Measurements from ENCODE around the gene NIT1.

Gene NIT1

GRCh38 chr1:161159087-161159912 is 41.4 kb downstream of the NIT1 start, which contains the start of gene USP21:
TSS of gene USP21 (plus strand) at chr1:161159500. CDS start at chr1:161160641, 1,141 bp downstream.
- peak; percentile 94 for DNase-seq

- no peak for DNase-seq
Observed at GRCh38 chr1:161159913-161160243, 42.0 kb downstream of the NIT1 start.

DNA sequence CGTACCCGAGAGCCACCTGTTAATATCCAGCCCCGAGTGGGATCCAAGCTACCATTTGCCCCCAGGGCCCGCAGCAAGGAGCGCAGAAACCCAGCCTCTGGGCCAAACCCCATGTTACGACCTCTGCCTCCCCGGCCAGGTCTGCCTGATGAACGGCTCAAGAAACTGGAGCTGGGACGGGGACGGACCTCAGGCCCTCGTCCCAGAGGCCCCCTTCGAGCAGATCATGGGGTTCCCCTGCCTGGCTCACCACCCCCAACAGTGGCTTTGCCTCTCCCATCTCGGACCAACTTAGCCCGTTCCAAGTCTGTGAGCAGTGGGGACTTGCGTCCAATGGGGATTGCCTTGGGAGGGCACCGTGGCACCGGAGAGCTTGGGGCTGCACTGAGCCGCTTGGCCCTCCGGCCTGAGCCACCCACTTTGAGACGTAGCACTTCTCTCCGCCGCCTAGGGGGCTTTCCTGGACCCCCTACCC is 42.8 kb downstream of the NIT1 start:
- DNase-seq, result no peak

DNA sequence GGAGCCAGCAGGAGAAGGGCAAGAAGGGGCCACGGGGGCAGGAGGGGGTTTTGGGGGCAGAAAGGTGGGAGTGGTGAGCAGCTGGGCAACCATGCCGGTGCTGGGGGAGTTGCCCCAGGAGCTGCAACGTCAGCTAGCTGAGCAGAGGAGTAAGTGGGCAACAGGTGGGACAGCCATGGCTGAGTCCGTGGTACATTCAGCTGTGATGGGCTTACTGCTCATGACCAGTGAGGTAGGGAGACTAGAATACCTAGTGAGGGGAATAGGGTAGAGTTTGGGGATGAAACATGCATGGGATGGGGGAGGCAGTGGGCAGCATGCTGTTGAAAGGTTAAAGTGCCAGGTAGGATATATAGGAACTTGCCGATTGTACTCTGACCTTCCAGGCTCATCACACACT is 43.7 kb downstream of the NIT1 start:
- no peak for DNase-seq

GRCh38 chr1:161162052-161162451 is 44.1 kb downstream of the NIT1 start:
- DNase-seq, result no peak

- DNase-seq, result no peak
Observed at GRCh38 chr1:161162806-161163205, 44.9 kb downstream of the NIT1 start.

DNA sequence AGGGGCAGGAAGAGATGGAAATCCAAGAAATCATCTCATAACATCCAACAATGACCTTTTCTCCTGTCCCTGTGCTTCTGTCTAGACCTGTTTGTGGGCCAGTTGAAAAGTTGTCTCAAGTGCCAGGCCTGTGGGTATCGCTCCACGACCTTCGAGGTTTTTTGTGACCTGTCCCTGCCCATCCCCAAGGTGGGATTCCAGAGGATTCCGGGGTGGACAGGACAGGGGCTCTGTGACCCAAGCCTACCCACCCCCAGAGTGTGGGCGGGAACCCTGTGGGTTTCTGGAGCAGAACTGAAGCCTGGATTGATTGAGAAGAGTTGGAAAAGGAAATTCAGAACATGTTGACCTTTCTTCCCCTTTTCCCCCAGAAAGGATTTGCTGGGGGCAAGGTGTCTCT is 45.9 kb downstream of the NIT1 start:
- no peak for DNase-seq

DNA sequence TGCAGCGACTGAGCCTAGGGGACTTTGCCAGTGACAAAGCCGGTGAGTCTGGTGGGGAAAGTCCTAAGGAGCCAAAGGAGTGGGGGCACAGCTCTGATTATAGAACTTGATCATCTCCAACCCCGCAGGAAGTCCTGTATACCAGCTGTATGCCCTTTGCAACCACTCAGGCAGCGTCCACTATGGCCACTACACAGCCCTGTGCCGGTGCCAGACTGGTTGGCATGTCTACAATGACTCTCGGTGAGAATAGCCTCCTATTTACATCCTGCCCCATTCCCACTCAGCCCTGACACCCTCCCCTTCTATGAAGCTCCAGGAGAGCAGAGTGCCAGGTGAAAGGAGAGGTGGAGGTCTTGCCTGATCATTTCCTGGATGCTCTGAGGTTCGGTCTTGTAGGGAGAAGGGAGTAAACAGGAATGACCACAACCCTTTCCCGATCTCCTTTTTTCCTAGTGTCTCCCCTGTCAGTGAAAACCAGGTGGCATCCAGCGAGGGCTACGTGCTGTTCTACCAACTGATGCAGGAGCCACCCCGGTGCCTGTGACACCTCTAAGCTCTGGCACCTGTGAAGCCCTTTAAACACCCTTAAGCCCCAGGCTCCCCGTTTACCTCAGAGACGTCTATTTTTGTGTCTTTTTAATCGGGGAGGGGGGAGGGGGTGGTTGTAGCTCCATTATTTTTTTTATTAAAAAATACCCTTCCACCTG is 47.2 kb downstream of the NIT1 start:
- DNase-seq, result no peak

GRCh38 chr1:161165742-161166668 is 48.1 kb downstream of the NIT1 start, which contains the start of gene PPOX:
TSS of gene PPOX (plus strand) at chr1:161166426. CDS start at chr1:161166848, 422 bp downstream.
- DNase-seq, result peak; percentile 87

DNA sequence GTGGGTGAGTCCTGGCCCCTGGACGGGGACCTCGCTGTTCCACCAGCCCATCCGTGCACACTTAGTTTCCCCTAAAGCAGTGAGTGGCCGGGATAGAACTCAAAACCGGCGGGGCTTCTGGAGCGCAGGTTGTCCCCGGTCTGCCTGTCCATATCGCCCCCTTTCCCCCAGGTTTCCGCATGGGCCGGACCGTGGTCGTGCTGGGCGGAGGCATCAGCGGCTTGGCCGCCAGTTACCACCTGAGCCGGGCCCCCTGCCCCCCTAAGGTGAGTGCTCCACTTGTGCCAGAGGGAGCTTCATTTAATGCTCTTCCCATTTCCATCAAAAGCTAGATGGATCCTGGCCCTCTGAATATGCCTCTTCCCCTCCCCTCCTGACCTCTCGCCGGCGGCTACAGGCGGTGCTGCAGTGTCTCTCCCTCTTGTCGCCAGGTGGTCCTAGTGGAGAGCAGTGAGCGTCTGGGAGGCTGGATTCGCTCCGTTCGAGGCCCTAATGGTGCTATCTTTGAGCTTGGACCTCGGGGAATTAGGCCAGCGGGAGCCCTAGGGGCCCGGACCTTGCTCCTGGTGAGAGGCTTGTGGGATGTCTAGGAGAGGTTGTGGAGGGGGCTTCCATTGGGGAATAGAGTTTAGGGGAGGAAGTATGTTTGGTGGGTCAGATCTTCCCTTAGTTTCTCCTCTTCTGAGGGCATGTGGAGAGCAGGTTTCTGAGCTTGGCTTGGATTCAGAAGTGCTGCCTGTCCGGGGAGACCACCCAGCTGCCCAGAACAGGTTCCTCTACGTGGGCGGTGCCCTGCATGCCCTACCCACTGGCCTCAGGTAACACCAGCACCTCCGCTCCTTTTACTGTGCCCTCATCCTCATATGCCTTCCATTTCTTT is 49.0 kb downstream of the NIT1 start:
- no peak for DNase-seq

DNA sequence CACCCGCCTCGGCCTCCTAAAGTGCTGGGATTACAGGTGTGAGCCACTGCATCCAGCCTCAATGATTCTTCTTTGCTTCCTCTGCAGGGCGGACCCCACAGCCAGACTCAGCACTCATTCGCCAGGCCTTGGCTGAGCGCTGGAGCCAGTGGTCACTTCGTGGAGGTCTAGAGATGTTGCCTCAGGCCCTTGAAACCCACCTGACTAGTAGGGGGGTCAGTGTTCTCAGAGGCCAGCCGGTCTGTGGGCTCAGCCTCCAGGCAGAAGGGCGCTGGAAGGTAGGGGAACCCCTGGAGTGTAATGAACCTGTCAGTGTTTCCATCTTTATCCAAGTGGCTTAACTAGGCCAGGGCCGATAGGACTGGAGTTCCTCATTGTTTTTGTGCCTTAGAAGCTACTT is 51.0 kb downstream of the NIT1 start:
- DNase-seq, result no peak

Measured in activated CD4-positive, CD25-positive, alpha-beta regulatory T cell treated with anti-CD3 and anti-CD28 coated beads, Interleukin-2, amount 50 U/mL, for 72 hours (primary cell).